ENCODE results near the gene SPAG8.

The SPAG8 gene, protein sequence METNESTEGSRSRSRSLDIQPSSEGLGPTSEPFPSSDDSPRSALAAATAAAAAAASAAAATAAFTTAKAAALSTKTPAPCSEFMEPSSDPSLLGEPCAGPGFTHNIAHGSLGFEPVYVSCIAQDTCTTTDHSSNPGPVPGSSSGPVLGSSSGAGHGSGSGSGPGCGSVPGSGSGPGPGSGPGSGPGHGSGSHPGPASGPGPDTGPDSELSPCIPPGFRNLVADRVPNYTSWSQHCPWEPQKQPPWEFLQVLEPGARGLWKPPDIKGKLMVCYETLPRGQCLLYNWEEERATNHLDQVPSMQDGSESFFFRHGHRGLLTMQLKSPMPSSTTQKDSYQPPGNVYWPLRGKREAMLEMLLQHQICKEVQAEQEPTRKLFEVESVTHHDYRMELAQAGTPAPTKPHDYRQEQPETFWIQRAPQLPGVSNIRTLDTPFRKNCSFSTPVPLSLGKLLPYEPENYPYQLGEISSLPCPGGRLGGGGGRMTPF

DNA sequence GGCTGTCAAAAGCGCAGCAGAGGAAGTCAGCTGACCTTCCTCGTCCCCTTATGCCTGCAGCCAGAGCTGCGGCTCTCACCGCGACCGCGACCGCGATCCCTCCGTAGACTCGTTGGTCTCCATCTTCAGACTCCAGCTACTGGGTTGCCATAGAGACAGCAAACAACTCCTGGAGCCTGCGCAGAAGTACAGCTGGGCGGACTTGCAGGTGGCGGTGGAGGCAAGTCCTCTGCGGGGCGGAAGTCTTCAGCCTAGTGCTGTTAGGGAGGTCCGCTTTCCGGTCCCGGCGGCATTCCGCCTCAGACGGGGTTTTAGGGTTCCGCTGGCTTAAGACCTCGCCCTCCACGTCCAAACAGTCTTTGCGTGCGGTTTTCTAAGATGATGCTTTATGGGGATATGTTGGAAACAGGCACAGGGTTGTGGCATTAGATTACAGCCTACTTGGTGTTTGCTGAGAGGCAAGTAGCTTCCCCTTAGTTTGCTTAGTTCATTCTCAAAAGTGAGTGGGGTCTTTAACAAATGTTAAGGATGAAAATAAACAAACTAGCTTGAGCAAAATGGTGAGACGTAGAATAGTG, at the start of gene SPAG8:
Gene SPAG8, minus strand, starts transcription at position 238 of the 578 bp plus-strand sequence. Its CDS starts 115 bp downstream, at position 123.
- DNase-seq (ENCODE audit: low spot score) = peak; percentile 16

DNA sequence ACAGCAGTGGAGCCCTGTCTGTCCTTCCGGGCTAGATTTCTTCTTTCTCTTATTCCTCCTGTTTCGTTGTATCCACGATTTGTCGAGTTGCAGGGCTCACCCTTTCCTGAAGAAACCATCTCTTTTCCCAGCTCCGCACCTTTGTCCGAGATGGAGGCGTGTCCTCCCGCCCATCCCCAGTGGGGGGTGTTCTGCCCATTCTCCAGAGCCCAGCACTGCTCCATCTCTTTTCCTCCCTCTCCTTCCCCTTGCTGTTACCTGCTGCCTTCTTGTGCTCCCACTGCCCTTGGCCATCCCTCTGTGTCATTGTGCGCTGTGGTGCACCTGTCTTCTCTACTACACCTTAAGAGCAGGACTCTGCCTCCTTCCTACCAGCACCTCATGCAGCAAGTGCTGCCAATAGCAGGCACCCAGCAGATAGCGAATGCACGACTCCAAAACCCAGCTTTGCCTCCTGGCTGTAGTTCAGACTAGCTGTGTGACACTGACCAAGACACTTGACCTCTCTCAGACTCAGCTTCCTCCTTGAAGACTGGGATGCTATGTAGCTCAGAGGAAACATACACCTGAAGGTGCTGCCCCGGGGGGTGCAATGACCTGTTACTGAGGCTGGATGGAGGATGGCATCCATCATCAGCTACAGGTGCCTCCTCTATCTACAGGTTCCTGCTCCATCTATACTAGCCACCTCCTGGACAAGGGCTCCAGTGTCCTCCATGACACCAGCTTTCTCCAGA, 49.3 kb upstream of the SPAG8 start:
- DNase-seq (ENCODE audit: low spot score) = no peak

DNA sequence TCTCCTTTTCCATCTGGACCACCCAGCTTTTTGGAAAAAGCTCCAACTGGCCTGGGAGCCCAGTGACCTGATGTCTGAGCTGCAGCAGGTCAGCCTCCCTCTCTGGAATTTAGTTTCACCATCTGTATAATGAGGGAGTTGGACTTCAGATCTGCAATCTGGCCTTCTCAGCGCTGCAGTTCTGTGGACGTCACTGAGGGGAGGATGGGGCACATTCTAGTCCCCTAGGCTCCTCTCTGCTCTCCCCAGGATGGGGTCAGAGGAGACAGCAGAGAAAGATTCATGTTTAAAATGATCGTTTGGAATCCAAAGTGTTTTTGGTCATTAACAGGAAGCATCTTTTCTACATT, 47.9 kb upstream of the SPAG8 start:
- no peak for DNase-seq (ENCODE audit: low spot score)

DNA sequence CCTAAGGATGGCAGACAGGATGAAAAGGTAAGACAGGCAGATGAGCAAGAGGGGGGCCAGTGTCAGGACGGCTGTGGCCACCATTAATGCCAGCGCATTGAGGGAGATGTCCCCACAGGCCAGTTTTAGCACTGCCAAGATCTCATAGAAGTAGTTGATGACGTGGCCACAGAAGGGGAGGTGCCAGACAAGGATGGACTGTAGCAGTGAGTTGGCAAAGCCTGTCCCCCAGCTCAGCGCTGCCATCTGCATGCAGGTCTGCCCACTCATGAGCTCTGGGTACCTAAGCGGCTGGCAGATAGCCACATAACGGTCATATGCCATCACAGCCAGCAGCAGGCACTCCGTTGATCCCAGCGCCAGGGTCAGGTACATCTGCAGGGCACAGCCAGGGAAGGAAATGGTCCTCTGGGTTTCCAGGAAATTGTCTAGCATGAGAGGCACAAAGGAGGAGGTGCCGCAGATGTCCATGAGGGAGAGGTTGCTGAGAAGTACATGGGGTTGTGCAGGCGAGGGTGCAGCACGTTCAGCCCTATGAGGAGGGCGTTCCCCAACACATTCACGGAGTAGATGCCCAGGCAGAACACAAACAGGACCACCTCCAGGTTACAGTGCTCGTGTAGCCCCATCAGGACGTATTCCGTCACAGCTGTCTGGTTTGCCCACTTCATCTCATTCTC, 47.4 kb upstream of the SPAG8 start:
- no peak for DNase-seq (ENCODE audit: low spot score)

DNA sequence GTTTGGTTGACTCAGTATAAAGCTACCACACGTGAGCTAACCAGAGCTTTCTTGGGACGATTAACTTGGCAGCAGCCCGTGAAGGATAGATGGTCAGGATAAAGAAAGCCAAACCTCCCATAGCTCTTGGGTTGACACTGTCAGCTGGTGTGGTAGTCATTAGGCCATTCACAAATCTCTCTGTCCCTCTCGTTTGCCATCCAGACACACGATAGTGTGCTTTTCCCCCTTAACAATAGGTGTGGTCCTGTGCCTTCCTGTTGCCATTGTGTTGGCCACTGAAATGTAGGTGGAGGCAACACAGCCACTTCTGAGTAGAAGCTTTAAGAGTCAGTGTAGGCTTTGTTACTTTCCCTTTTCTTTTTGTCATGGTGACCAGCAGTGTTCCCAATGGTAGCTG, 46.4 kb upstream of the SPAG8 start:
- DNase-seq (ENCODE audit: low spot score) = no peak

DNA sequence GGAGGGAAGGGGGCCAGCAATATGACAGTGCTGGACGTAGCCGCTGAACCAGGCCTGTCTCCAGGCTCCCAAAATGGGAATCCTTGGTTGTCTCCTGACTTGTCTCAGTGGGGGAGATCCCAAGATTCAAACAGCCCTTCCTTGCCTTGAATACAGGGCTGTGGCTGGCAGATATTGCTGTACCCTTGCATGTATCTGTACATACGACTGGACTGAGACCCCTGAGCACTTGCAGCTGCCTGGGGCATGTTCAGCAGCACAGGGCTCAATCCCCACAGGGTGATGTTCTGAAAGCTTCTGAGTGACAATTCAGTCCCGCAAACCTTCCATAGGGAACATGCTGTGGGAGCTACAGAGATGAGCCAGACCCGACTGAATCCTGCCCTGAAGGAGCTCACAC, 44.8 kb upstream of the SPAG8 start:
- DNase-seq (ENCODE audit: low spot score) = no peak

DNA sequence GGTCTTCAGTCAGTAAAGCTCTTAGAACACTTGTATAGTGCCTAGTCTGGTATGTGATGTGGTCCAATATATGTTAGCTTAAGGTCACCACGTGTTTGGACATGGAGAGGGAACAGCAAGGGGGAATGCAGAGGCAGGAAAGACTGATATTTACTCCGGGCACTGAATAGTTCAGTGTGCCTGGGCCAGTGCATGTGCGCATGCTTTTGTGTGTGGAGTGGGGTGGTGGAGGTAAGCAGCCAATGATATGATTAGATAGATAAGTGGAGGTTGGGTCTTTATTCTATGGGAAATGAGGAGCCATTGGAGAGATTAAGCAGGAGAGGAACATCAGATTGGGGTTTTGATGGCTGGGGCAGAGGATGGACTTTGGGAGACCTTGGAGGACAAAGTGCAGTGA, 44.1 kb upstream of the SPAG8 start:
- no peak for DNase-seq (ENCODE audit: low spot score)

DNA sequence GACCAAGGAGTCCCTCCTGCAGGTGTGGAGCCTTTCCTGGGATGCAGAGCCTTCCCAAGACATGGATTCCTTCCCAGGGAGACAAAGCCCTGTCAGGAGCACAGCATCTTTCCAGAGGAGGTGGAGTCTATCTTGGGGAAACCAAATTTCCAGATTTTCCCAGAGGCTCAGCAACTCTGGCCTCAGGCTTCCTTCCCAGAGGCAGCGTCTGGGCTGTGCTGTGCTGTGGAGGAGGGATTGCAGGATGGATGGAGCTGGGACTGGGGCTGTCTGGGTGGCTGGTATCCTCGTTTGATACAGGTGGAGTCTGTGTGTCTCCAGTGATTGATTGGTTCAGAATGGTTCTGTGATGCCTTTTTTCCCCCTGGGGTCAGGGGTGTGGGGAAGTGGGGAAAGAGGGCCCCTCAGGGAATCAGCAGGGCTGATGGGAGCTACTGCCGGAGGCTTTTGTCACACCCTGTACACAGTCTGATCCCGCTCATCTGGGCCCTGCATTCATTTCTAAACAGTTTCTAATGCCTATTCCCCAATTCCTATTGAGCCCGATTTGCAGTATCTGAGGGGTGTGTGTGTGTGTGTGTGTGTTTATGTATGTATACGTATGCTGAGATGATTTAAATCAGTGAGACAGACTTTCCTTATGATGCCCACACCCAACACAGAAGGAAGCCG, 42.2 kb upstream of the SPAG8 start:
- no peak for DNase-seq (ENCODE audit: low spot score)

DNA sequence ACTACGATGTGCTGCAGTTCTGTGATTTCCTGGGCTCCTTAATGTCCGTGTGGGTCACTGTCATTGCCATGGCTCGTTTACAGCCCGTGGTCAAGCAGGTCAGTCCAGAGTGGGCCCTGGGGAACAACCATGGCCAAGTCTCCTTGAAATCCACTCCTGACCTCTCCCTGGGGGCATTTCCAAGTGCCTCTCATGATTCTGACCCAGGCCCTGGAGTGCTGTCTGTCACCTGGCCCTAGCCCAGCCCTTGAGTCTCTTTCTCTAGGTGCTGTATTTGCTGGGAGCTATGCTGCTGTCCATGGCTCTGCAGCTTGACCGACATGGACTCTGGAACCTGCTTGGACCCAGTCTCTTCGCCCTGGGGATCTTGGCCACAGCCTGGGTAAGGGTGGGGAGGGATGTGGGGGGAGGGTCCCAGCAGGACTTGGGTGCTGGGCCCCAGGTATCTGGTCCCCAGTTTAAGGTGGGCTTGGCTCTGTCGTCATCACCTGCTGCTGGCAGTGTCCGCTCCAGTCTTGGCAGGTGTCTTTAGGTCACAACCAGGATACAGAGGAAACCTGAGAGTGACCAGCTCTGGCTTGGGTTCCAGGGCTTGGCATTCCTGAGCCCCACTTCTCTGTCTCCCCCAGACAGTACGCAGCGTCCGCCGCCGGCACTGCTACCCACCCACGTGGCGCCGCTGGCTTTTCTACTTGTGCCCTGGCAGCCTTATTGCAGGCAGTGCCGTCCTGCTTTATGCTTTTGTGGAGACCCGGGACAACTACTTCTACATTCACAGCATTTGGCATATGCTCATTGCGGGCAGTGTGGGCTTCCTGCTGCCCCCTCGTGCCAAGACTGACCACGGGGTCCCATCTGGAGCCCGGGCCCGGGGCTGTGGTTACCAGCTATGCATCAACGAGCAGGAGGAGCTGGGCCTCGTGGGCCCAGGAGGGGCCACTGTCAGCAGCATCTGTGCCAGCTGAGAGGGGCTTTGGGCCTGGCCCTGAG, 41.1 kb upstream of the SPAG8 start:
- DNase-seq (ENCODE audit: low spot score) = no peak

DNA sequence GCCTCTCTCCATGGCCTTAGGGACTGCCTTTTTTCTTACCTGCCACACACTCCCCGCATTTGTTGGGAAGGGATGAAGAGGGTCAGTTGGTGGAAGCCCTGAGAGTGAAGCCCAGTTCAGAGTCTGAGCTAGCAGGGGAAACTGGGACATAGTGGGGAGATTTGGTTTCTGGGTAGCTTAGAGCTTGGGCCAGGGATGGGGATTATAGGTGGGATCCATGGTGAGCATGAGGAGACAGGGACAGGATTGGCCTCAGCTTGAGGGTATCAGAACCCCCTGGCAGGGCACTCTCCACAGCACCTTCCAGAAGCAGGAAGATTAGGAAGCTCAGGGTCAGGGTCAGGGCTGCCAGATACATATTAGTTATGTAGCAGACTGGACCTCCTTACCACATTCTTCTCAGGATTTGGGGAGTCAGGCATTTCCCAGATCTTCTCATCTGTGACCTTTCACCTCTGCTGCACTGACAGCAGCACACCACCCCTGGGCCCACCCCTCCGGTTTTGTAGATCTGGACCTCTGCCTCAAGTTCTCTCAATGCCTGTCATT, 40.3 kb upstream of the SPAG8 start:
- no peak for DNase-seq (ENCODE audit: low spot score)

DNA sequence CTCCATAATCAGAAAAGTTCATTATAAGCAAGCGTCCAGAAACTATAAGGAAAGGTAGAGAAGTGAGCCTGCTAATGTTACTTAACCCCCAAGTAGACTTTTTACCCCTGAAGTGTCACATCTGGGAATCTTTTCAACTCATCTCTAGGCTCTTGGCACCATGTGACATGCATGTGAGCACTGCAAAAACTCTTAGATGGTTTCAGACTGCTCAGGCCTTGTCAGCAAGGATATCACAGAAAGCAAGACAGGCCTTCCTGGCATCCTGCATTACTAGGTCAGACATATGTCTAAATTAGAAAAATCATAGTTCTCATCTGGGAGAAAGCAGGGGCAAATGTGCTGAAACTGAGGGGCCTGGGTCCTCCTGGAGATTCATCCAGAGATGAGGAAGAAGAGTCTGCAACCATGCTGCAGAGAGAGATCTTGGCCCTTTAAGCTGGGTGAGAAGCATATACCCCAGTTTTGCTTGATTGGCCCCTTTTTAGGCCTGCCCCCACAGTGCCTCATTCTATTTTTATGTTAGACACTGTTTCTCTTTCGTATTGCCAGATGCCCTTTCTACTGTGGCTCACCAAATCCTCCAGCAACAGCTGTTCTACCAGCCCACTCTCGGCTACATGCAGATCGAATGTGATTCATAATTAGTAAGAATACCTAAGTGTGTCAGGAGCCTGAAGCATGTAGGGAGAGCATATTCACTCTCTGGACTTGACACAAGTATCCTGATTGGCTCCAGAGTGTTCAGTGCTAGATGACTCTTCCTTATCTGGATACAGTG, 35.9 kb upstream of the SPAG8 start:
- DNase-seq (ENCODE audit: low spot score) = no peak

DNA sequence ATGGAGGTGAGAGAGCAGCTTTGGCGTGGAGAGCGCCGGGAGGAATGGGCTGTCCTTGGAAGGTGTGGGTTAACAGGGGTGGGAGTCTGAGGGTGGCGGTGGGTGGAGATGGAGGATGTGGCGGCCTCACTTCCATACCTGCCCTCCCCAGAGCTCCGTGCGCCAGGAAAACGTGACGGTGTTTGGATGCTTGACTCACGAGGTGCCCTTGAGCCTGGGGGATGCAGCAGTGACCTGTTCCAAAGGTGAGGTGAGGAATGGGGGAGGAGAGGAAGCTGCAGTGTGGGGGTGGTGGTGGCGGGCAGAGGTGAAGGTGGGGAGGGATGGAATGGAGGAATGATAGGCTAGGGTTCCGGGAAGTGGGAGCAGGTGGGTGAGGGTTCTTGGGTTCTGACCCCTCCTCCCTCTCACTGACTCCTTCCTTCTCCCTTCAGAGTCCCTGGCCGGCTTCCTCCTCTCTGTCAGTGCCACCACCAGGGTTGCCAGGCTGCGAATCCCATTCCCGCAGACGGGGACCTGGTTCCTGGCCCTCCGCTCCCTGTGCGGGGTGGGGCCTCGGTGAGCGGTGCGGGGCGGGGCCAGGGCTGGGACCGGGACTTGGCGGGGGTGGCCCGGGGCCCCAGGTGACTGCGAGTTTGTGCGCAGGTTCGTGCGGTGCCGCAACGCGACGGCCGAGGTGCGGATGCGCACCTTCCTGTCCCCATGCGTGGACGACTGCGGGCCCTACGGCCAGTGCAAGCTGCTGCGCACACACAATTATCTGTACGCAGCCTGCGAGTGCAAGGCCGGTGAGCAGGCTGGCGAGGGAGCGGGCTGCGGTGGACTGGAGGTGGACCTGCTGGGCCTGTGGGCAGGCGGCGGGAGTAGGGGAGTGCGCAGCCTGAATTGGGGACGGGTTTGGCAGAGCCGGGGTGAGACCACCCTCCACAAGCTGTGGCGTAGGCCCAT, 34.0 kb upstream of the SPAG8 start:
- no peak for DNase-seq (ENCODE audit: low spot score)

DNA sequence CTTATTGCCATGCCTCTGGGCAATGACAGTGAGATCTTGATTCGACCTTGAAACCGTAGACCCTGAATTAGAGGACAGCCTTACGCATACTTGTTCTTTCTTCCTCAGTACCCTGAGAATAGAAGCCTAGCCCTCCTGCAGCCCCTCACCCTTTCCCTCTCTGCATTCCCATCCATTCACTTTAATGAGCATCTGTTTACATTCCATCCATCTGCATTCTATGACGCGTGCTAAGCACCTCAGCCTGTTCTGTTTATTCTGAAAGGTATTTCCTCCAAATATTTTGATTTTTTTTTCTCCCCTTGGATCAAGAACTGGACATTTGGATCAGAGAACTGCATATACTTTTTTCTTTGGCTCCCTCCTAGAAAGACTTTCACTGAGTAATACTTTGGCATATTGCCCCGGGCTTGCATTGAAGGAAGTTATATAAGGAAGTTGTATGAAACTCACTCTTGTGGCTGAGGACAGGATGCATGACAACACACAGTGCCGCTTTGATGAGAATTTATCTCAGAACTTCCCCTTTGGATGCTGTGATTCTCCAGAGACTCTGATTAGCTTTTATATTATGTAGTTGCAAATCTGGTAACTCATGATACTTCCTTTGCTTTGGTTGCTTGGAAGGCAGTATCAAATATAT, 32.7 kb upstream of the SPAG8 start:
- DNase-seq (ENCODE audit: low spot score) = peak; percentile 30

DNA sequence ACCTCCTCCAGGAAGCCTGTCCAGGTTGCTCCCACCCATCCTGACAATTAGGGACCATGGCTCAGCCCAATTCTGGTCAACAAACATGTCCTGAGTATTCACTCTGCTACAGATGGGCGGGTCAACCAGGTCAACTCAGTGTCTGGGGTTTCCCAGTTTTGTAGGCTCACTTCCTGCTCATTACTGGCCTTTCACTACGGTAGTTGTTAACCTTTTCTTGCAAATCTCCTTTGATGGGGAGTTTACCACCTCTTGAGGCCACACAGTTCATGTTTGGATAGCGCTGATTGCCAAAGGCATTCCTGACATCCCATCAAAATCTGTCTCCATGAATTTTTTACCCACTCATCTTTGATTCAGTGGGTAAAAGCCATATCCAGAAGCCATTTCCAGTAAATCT, 30.7 kb upstream of the SPAG8 start:
- no peak for DNase-seq (ENCODE audit: low spot score)

DNA sequence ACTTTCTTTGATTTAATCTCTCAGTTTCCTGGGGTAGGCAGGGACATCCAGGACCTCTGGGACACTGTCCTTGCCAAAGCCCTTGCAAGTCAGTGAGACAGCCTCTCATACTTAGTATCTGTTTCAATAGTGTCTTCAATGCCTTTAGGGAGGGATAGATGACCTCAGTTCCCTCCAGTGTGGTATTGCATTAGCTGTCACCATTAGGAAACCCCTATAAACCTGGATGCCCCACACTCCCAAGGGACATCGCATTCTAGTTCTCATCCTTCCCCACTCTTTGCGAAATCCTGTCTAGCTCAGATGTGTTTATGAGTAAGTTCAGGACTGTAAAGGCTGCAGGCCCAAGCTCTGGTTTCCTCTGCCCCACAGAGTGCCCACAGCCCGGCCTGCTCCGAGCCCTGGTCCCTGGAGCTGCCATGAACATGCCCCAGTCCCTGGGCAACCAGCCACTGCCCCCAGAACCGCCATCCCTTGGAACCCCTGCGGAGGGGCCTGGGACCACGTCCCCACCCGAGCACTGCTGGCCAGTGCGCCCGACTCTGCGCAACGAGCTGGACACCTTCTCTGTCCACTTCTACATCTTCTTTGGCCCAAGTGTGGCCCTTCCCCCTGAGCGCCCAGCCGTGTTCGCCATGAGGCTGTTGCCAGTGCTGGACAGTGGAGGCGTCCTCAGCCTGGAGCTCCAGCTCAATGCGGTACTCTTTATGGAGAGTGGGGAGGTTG, 30.1 kb upstream of the SPAG8 start:
- no peak for DNase-seq (ENCODE audit: low spot score)

DNA sequence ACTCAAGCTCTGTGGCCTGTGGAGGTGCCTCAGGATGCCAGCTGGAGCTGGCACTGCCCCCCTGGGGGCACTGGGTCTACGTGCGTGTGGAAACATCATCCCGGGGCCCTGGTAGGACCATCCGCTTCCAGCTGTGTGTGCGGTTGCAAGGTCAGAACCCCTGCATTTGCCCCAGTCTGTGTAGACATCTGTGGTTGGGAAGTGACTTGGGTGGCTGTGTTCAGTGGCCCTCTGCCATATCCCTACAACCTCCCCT, 29.5 kb upstream of the SPAG8 start:
- DNase-seq (ENCODE audit: low spot score) = no peak

DNA sequence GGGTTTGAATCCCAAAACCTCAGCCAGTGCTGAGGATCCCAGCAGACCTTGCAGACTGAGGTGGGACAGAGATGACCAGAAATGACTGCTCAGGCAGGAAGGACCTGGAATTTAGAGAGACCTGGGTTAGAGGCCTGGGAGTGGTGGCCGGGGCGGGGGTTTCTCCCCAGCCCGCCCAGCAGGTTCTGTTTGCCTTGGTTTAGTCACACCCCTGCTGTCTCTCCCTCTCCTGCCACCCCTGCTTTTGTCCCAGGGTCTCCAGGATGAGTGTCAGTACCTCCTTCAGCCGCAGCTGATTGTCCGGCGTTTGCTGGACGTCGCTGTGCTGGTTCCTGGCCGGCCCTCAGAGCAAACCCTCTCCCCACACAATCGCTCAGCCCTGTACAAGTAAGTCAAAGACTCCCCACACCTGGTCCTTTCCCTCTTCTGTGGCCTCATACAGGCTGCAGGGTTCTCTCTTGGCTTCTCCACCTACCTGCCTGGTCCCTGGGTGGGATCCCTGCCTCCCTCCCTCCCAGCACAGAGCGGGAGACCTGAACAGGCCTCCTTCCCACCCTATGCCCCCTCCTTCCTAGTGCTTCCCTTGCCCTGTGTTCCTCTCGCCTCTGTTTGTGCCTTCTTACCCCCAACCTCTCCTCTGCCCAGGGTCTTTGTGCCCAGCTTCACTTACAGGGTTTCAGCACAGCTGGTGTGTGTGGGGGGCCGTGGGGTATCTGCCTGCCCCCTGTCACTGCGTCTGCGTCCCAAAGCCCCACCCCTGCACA, 29.0 kb upstream of the SPAG8 start:
- no peak for DNase-seq (ENCODE audit: low spot score)

Data from LoVo (cell line).